Body of pancreas (tissue), 4 donors: ENCODE results near the gene TNFRSF25. TPM values are rescaled to one million over a fixed set of nuclear protein-coding genes. Genes with fewer than 3 reads are reported as not detected.

ENCODE experiments used
- ATAC-seq: fragments of 150-250 bp; one replicate; pipeline ENCODE4 v1.9.1; 2016
- DNase-seq, 4 donors: peaks; one replicate each; pipeline ENCODE4 v3.0.0-alpha.2; 2019
- H3K27ac ChIP-seq, 4 donors: fragments of 200-600 bp; sonication (generic); 1 replicate in 3 of 4; 2 replicates in 1 of 4; pipeline versions ENCODE4 v1.5.1 to v1.6.1; 2016 to 2019; ENCODE audit warnings: mild to moderate bottlenecking in 1 of 4, mixed read lengths in 1 of 4, moderate library complexity in 1 of 4
- H3K27me3 ChIP-seq, 2 donors: fragments of 200-600 bp; sonication (generic); one replicate each; pipeline ENCODE4 v1.6.0; 2016; ENCODE audit warnings: mild to moderate bottlenecking in 1 of 2
- H3K36me3 ChIP-seq, 2 donors: fragments of 200-600 bp; sonication (generic); replicated peaks in 1 of 2; 2 replicates each; pipeline ENCODE4 v1.5.1; 2016; ENCODE audit warnings: low read depth in 2 of 2; ENCODE audit not compliant: insufficient read depth in 1 of 2
- H3K4me1 ChIP-seq: fragments of 200-600 bp; sonication (generic); one replicate; pipeline ENCODE4 v1.6.0; 2016
- H3K4me3 ChIP-seq, 2 donors: fragments of 200-600 bp; sonication (generic); 1 replicate in 1 of 2; 2 replicates in 1 of 2; pipeline ENCODE4 v1.5.1; 2016 to 2019
- H3K9me3 ChIP-seq, 3 donors: fragments of 200-600 bp; sonication (generic); 1 replicate in 2 of 3; 2 replicates in 1 of 3; pipeline ENCODE4 v1.5.1; 2016
- CTCF ChIP-seq, 7 experiments: fragments of 450-650 bp in 4 of 7; fragments of 200-600 bp in 3 of 7; sonication (generic) in 3 of 7; IDR thresholded peaks; one replicate each; pipeline ENCODE4 v1.5.1; 2016 to 2019; ENCODE audit warnings: antibody characterized with exemption in 7 of 7
- POLR2A ChIP-seq, 3 donors: fragments of 450-650 bp; IDR thresholded peaks; one replicate each; pipeline ENCODE4 v1.6.1; 2016; ENCODE audit warnings: antibody characterized with exemption in 3 of 3, mild to moderate bottlenecking in 2 of 3
- WGBS, 2 donors: methylation state at CpG; one replicate each; pipeline ENCODE4 v1.1.5; 2017; 5-methylcytosine and 5-hydroxymethylcytosine counted together
- intact Hi-C: fragments of 100-400 bp; cut with DNase I; formaldehyde crosslinking; loops from one replicate; pipeline ENCODE4 v1.15.1; 2023
- total RNA-seq, 2 donors: library from RNA; depleted of rRNA; stranded (reverse); fragments of >200 nt; gene quantifications; one replicate each; pipeline ENCODE4 v1.1.0, GENCODE V29; 2016

The TNFRSF25 gene
- total RNA-seq, 2 donors from 2014 or later, result 4.2 to 23.1 TPM

- Histone ChIP-seq H3K27me3 (peaks cover 0 to 21% of the 10 kb centered on the region in 2 donors), H3K9me3 (no peaks in the 10 kb centered on the region), H3K27ac (no peak within 1 kb of the TSS), H3K4me3 (no peak within 1 kb of the TSS), H3K4me1 (peaks cover 39% of the 10 kb centered on the region), H3K36me3 (no peaks in the 10 kb centered on the region)
- ATAC-seq, result no peak
- DNase-seq, result no peak
- 6% methylated on average over 90 of the region's 99 CpGs; no CpG with 5 or more reads in 1 of the 2 donors for WGBS, 2 donors
- intact Hi-C loops, result no loop called here
- TF ChIP-seq POLR2A (IDR thresholded peaks at IDR 0.05) (no peak), CTCF (IDR thresholded peaks at IDR 0.05) (no peak)
Observed at GRCh38 chr1:6424619-6425593, 41.1 kb downstream of the TNFRSF25 start, which contains the start of gene ESPN. Gene ESPN, plus strand, starts transcription at chr1:6424776. Its CDS starts 180 bp downstream, at chr1:6424956.

- TF ChIP-seq POLR2A (IDR thresholded peaks at IDR 0.05) (no peak), CTCF (IDR thresholded peaks at IDR 0.05) (no peak)
Observed at GRCh38 chr1:6424000-6424565, 41.9 kb downstream of the TNFRSF25 start.

GRCh38 chr1:6423321-6423999, 42.5 kb downstream of the TNFRSF25 start:
- TF ChIP-seq POLR2A (IDR thresholded peaks at IDR 0.05) (no peak), CTCF (IDR thresholded peaks at IDR 0.05) (peak; percentile 72 to 85 (median 82))
- DNase-seq (peak; percentile 73 to 83 (median 80)), ATAC-seq (peak; percentile 75)
- peaks cover 0 to 35% of the 10 kb centered on the region in 2 donors for H3K27me3 ChIP-seq
- no peaks in the 10 kb centered on the region for H3K36me3 ChIP-seq
- no peak overlapping the region for H3K4me3 ChIP-seq
- H3K27ac ChIP-seq, result no peak overlapping the region
- 5 to 17% methylated on average over 7 to 24 of the region's 24 CpGs for WGBS, 2 donors
- peaks cover 53% of the 10 kb centered on the region for H3K4me1 ChIP-seq
- intact Hi-C loops, result no loop called here
- no peaks in the 10 kb centered on the region for H3K9me3 ChIP-seq

More at GRCh38 chr1:6424000-6424565, 41.9 kb downstream of the TNFRSF25 start:
- intact Hi-C loops, result no loop called here
- Histone ChIP-seq H3K4me1 (peaks cover 47% of the 10 kb centered on the region), H3K4me3 (no peak overlapping the region), H3K27me3 (peaks cover 0 to 29% of the 10 kb centered on the region in 2 donors), H3K9me3 (no peaks in the 10 kb centered on the region), H3K27ac (no peak overlapping the region), H3K36me3 (no peaks in the 10 kb centered on the region)
- 0 to 6% methylated on average over 2 to 33 of the region's 35 CpGs for WGBS, 2 donors
- no peak for ATAC-seq
- DNase-seq, result no peak

GRCh38 chr1:6421266-6421665, 44.7 kb downstream of the TNFRSF25 start:
- DNase-seq, result no peak
- WGBS, 2 donors, result 62 to 73% methylated on average over 4 of the region's 4 CpGs

More at GRCh38 chr1:6421266-6421665, 44.7 kb downstream of the TNFRSF25 start:
- ATAC-seq, result no peak
- no peaks in the 10 kb centered on the region for H3K36me3 ChIP-seq
- peaks cover 44% of the 10 kb centered on the region for H3K4me1 ChIP-seq
- H3K27ac ChIP-seq, result no peak overlapping the region
- no peaks in the 10 kb centered on the region for H3K9me3 ChIP-seq
- no peak for TF ChIP-seq POLR2A (IDR thresholded peaks at IDR 0.05)
- H3K4me3 ChIP-seq, result no peak overlapping the region
- intact Hi-C loops, result no loop called here
- peaks cover 0 to 45% of the 10 kb centered on the region in 2 donors for H3K27me3 ChIP-seq
